A549 (cell line): ENCODE measurements around the gene CACNA1G.

Experiments
- EP300 ChIP-seq, 2 experiments: fragments of >200 bp; sonication (Bioruptor Twin); formaldehyde crosslinking; IDR thresholded peaks; 2 replicates in 1 of 2; 3 replicates in 1 of 2; pipeline ENCODE4 v1.6.1; 2016 to 2017
- POLR2A ChIP-seq: IDR thresholded peaks from 2 replicates; pipeline ENCODE4 v1.6.1; 2012; ENCODE audit warnings: mild to moderate bottlenecking, low read length
- TF ChIP-seq, protein P1 (sequence below): fragments of >200 bp; sonication (Bioruptor Twin); formaldehyde crosslinking; IDR thresholded peaks from 3 replicates; pipeline ENCODE4 v1.5.1; 2016

DNA sequence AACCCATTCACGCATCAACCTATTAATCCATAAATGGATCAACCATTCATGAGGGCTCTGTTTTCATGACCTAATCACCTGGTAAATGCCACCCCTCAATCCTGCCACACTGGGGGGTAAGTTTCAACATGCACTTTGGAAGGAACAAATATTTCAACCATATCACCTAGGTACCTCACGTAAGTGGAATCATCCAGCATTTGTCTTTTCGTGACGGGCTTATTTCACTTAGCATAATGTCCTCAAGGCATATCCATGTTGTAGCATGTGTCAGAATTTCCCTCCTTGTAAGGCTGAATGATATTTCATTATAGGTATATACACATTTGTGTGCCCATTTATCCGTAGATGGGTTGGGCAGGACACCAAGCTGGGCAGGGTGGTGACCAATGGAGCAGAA is 111.6 kb downstream of the CACNA1G start:
- TF ChIP-seq, protein P1, sequence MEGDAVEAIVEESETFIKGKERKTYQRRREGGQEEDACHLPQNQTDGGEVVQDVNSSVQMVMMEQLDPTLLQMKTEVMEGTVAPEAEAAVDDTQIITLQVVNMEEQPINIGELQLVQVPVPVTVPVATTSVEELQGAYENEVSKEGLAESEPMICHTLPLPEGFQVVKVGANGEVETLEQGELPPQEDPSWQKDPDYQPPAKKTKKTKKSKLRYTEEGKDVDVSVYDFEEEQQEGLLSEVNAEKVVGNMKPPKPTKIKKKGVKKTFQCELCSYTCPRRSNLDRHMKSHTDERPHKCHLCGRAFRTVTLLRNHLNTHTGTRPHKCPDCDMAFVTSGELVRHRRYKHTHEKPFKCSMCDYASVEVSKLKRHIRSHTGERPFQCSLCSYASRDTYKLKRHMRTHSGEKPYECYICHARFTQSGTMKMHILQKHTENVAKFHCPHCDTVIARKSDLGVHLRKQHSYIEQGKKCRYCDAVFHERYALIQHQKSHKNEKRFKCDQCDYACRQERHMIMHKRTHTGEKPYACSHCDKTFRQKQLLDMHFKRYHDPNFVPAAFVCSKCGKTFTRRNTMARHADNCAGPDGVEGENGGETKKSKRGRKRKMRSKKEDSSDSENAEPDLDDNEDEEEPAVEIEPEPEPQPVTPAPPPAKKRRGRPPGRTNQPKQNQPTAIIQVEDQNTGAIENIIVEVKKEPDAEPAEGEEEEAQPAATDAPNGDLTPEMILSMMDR = no peak
- TF ChIP-seq POLR2A = no peak
- no peak for TF ChIP-seq EP300 (IDR thresholded peaks at IDR 0.05)
